ENCODE measurements around the gene ELMO1.

Gene ELMO1

GRCh38 chr7:37297546-37297945 is 151.1 kb downstream of the ELMO1 start:
- DNase-seq = no peak

GRCh38 chr7:37295401-37295800 is 153.3 kb downstream of the ELMO1 start:
- DNase-seq = no peak

GRCh38 chr7:37290731-37291130 is 157.9 kb downstream of the ELMO1 start:
- DNase-seq = no peak

GRCh38 chr7:37289781-37290180 is 158.9 kb downstream of the ELMO1 start:
- no peak for DNase-seq

GRCh38 chr7:37289367-37289766 is 159.3 kb downstream of the ELMO1 start:
- no peak for DNase-seq

- DNase-seq = peak; percentile 69
These were observed 161.4 kb downstream of the ELMO1 start for GRCh38 chr7:37287131-37287855.

- DNase-seq = no peak
These were observed 162.2 kb downstream of the ELMO1 start for GRCh38 chr7:37286454-37286832.

- DNase-seq = no peak
These were observed 162.8 kb downstream of the ELMO1 start for GRCh38 chr7:37285706-37286453.

- DNase-seq = peak; percentile 35
These were observed 163.8 kb downstream of the ELMO1 start for GRCh38 chr7:37284805-37285231.

GRCh38 chr7:37284285-37284684 is 164.4 kb downstream of the ELMO1 start:
- no peak for DNase-seq

- no peak for DNase-seq
These were observed 164.9 kb downstream of the ELMO1 start for GRCh38 chr7:37283716-37284115.

GRCh38 chr7:37282927-37283326 is 165.7 kb downstream of the ELMO1 start:
- no peak for DNase-seq

GRCh38 chr7:37282093-37282444 is 166.6 kb downstream of the ELMO1 start:
- no peak for DNase-seq

- DNase-seq = no peak
These were observed 167.1 kb downstream of the ELMO1 start for GRCh38 chr7:37281368-37282092.

GRCh38 chr7:37277513-37277912 is 171.2 kb downstream of the ELMO1 start:
- no peak for DNase-seq

GRCh38 chr7:37275078-37275710 is 173.5 kb downstream of the ELMO1 start:
- DNase-seq = no peak

GRCh38 chr7:37273891-37274290 is 174.8 kb downstream of the ELMO1 start:
- DNase-seq = no peak

GRCh38 chr7:37269711-37270508 is 178.8 kb downstream of the ELMO1 start:
- no peak for DNase-seq

GRCh38 chr7:37267251-37267650 is 181.4 kb downstream of the ELMO1 start:
- DNase-seq = no peak

GRCh38 chr7:37265876-37266275 is 182.8 kb downstream of the ELMO1 start:
- no peak for DNase-seq

- DNase-seq = no peak
These were observed 183.7 kb downstream of the ELMO1 start for GRCh38 chr7:37265006-37265405.

- DNase-seq = no peak
These were observed 186.5 kb downstream of the ELMO1 start for GRCh38 chr7:37262181-37262580.

Data from COR-L47 (cell line).